Measurements from ENCODE around the gene COA3. TPM values are rescaled to one million over a fixed set of nuclear protein-coding genes. Genes with fewer than 3 reads are reported as not detected.

COA3 gene
- total and polyA plus RNA-seq, 7 donors, result 73.4 to 382 (median 100) TPM

- 76 to 81% methylated on average over 5 of the region's 5 CpGs for WGBS, 2 donors
- intact Hi-C loops (cut with DNase I), result no loop called here
- peaks cover 0 to 14% (median 2%) of the 10 kb centered on the region in 3 donors for H3K27me3 ChIP-seq
- DNase-seq, result no peak
- H3K4me1 ChIP-seq, result peaks cover 0 to 13% (median 9%) of the 10 kb centered on the region in 4 donors
- TF ChIP-seq POLR2AphosphoS5 (IDR thresholded peaks at IDR 0.05), result no peak
- no peak for TF ChIP-seq EP300 (IDR thresholded peaks at IDR 0.05)
- no peak for TF ChIP-seq POLR2A (IDR thresholded peaks at IDR 0.05)
- no peak for TF ChIP-seq CTCF (IDR thresholded peaks at IDR 0.05)
- peaks cover 0 to 23% (median 0%) of the 10 kb centered on the region in 4 donors for H3K36me3 ChIP-seq
- H3K9me3 ChIP-seq, result no peaks in the 10 kb centered on the region
- H3K27ac ChIP-seq, result no peak overlapping the region
- H3K4me3 ChIP-seq, result no peak overlapping the region
These were observed 6.0 kb downstream of the COA3 start for GRCh38 chr17:42792545-42792944.

DNA sequence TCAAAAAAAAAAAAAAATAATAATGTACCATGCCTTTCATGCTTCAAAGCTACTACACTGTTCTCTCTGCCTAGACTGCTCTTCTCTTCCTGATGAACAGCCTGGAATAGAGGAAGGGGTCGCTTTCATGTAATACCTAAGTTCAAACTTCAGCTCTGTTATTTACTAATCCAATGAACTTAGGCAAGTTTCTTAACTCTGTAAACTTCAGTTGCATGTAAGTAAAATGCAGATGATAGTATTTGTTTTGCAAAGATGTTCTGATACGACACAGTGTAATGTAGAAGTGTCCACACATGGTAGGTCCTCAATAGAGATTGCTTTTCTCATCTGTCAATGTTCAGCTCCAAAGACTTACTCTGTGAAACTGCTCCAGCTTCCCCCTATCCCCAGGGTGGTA is 6.6 kb downstream of the COA3 start:
- Histone ChIP-seq H3K9me3 (no peaks in the 10 kb centered on the region), H3K27me3 (peaks cover 0 to 20% (median 8%) of the 10 kb centered on the region in 3 donors), H3K4me1 (peaks cover 0 to 7% (median 3%) of the 10 kb centered on the region in 4 donors), H3K36me3 (peaks cover 0 to 18% (median 0%) of the 10 kb centered on the region in 4 donors), H3K27ac (no peak overlapping the region), H3K4me3 (no peak overlapping the region)
- WGBS, 2 donors, result 87 to 88% methylated on average over 2 of the region's 2 CpGs
- intact Hi-C loops (cut with DNase I), result no loop called here
- DNase-seq, result no peak
- no peak for TF ChIP-seq POLR2A (IDR thresholded peaks at IDR 0.05)
- no peak for TF ChIP-seq POLR2AphosphoS5 (IDR thresholded peaks at IDR 0.05)
- no peak for TF ChIP-seq CTCF (IDR thresholded peaks at IDR 0.05)
- TF ChIP-seq EP300 (IDR thresholded peaks at IDR 0.05), result no peak

GRCh38 chr17:42787266-42787665 is 11.2 kb downstream of the COA3 start:
- H3K9me3 ChIP-seq, result no peaks in the 10 kb centered on the region
- intact Hi-C loops (cut with DNase I), result no loop called here
- no peak for TF ChIP-seq EP300 (IDR thresholded peaks at IDR 0.05)
- TF ChIP-seq CTCF (IDR thresholded peaks at IDR 0.05), result no peak
- peaks cover 0 to 14% (median 7%) of the 10 kb centered on the region in 4 donors for H3K4me1 ChIP-seq
- H3K27me3 ChIP-seq, result peaks cover 23 to 67% (median 54%) of the 10 kb centered on the region in 3 donors
- H3K4me3 ChIP-seq, result no peak overlapping the region
- no peaks in the 10 kb centered on the region for H3K36me3 ChIP-seq
- no peak overlapping the region for H3K27ac ChIP-seq
- DNase-seq, result no peak
- WGBS, 2 donors, result 89 to 93% methylated on average over 11 of the region's 11 CpGs

- H3K9me3 ChIP-seq, result no peaks in the 10 kb centered on the region
- intact Hi-C loops (cut with DNase I), result no loop called here
- no peak for DNase-seq
- H3K4me1 ChIP-seq, result peaks cover 0 to 26% (median 20%) of the 10 kb centered on the region in 4 donors
- H3K36me3 ChIP-seq, result no peaks in the 10 kb centered on the region
- H3K27ac ChIP-seq, result no peak overlapping the region
- whole genome bisulfite sequencing, 2 donors, result 39 to 81% methylated on average over 52 of the region's 52 CpGs
- TF ChIP-seq POLR2A (IDR thresholded peaks at IDR 0.05), result no peak
- TF ChIP-seq EP300 (IDR thresholded peaks at IDR 0.05), result no peak
- no peak for TF ChIP-seq POLR2AphosphoS5 (IDR thresholded peaks at IDR 0.05)
- no peak for TF ChIP-seq CTCF (IDR thresholded peaks at IDR 0.05)
- H3K4me3 ChIP-seq, result no peak overlapping the region
- peaks cover 41 to 89% (median 75%) of the 10 kb centered on the region in 3 donors for H3K27me3 ChIP-seq
These were observed 13.5 kb downstream of the COA3 start for GRCh38 chr17:42784811-42785592.

All from sigmoid colon (tissue), 7 donors.